Uterus (tissue), 4 donors: Measurements from ENCODE around the gene PRKG1. TPM values are rescaled to one million over a fixed set of nuclear protein-coding genes. Genes with fewer than 3 reads are reported as not detected.

ENCODE experiments used
- DNase-seq, 2 donors: peaks; one replicate each; pipeline ENCODE4 v3.0.0-alpha.2; 2019 to 2020
- H3K27ac ChIP-seq, 2 donors: fragments of 200-600 bp; sonication (generic); 1 replicate in 1 of 2; 2 replicates in 1 of 2; pipeline ENCODE4 v1.5.1; 2016 to 2018
- H3K27me3 ChIP-seq, 2 donors: fragments of 200-600 bp; sonication (generic); one replicate each; pipeline ENCODE4 v1.5.1; 2018 to 2019; ENCODE audit warnings: control low read depth in 1 of 2
- H3K36me3 ChIP-seq, 2 donors: fragments of 200-600 bp; sonication (generic); one replicate each; pipeline ENCODE4 v1.5.1; 2019; ENCODE audit warnings: control low read depth in 1 of 2
- H3K4me1 ChIP-seq, 2 donors: fragments of 200-600 bp; sonication (generic); one replicate each; pipeline ENCODE4 v1.5.1; 2018 to 2019; ENCODE audit warnings: control low read depth in 1 of 2
- H3K4me3 ChIP-seq, 2 donors: fragments of 200-600 bp; sonication (generic); 1 replicate in 1 of 2; 2 replicates in 1 of 2; pipeline ENCODE4 v1.5.1; 2018 to 2019; ENCODE audit warnings: mild to moderate bottlenecking in 1 of 2
- H3K9me3 ChIP-seq, 2 donors: fragments of 200-600 bp; sonication (generic); one replicate each; pipeline ENCODE4 v1.5.1; 2019; ENCODE audit warnings: control low read depth in 1 of 2
- POLR2A ChIP-seq, 2 donors: fragments of 450-650 bp; IDR thresholded peaks; one replicate each; pipeline ENCODE4 v1.6.1; 2016; ENCODE audit warnings: antibody characterized with exemption in 2 of 2, mild to moderate bottlenecking in 1 of 2, moderate library complexity in 1 of 2
- intact Hi-C: fragments of 100-400 bp; cut with DNase I; formaldehyde crosslinking; loops from one replicate; pipeline ENCODE4 v1.15.1; 2023; ENCODE audit warnings: low total_unique reads
- total RNA-seq, 4 donors: library from RNA; depleted of rRNA in 3 of 4; stranded (reverse); fragments of >200 nt in 3 of 4; gene quantifications; one replicate each; pipeline versions ENCODE4 v1.1.0 to v1.2.4, GENCODE V29; 2014 to 2023
- TF ChIP-seq, protein P1 (sequence below), 4 experiments: fragments of 200-600 bp in 2 of 4; fragments of 450-650 bp in 2 of 4; sonication (generic) in 2 of 4; IDR thresholded peaks; one replicate each; pipeline ENCODE4 v1.5.1; 2016 to 2019; ENCODE audit warnings: antibody characterized with exemption in 4 of 4, mild to moderate bottlenecking in 2 of 4, moderate library complexity in 1 of 4
- donor health status: DM: yes; HTN: yes; CAD: no.

PRKG1 gene
- total RNA-seq, 4 donors from 2014 or later: 32.4 to 136 (median 69.6) TPM

- Histone ChIP-seq H3K4me3 (no peak overlapping the region), H3K4me1 (no peaks in the 10 kb centered on the region), H3K36me3 (no peaks in the 10 kb centered on the region), H3K27ac (no peak overlapping the region), H3K9me3 (no peaks in the 10 kb centered on the region), H3K27me3 (no peaks in the 10 kb centered on the region)
- DNase-seq: no peak
- no peak for TF ChIP-seq POLR2A (IDR thresholded peaks at IDR 0.05)
- TF ChIP-seq, protein P1, sequence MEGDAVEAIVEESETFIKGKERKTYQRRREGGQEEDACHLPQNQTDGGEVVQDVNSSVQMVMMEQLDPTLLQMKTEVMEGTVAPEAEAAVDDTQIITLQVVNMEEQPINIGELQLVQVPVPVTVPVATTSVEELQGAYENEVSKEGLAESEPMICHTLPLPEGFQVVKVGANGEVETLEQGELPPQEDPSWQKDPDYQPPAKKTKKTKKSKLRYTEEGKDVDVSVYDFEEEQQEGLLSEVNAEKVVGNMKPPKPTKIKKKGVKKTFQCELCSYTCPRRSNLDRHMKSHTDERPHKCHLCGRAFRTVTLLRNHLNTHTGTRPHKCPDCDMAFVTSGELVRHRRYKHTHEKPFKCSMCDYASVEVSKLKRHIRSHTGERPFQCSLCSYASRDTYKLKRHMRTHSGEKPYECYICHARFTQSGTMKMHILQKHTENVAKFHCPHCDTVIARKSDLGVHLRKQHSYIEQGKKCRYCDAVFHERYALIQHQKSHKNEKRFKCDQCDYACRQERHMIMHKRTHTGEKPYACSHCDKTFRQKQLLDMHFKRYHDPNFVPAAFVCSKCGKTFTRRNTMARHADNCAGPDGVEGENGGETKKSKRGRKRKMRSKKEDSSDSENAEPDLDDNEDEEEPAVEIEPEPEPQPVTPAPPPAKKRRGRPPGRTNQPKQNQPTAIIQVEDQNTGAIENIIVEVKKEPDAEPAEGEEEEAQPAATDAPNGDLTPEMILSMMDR (IDR thresholded peaks at IDR 0.05): no peak
- intact Hi-C loops: no loop called here
Observed at GRCh38 chr10:51544933-51545332, 470.6 kb downstream of the PRKG1 start.

- H3K27ac ChIP-seq: no peak overlapping the region
- no peaks in the 10 kb centered on the region for H3K36me3 ChIP-seq
- DNase-seq: no peak
- no peak for TF ChIP-seq POLR2A (IDR thresholded peaks at IDR 0.05)
- TF ChIP-seq, protein P1 (IDR thresholded peaks at IDR 0.05): no peak
- H3K9me3 ChIP-seq: no peaks in the 10 kb centered on the region
- intact Hi-C loops: no loop called here
- H3K4me3 ChIP-seq: no peak overlapping the region
- H3K4me1 ChIP-seq: no peaks in the 10 kb centered on the region
- H3K27me3 ChIP-seq: no peaks in the 10 kb centered on the region
Observed at GRCh38 chr10:51547941-51548340, 473.7 kb downstream of the PRKG1 start.

GRCh38 chr10:51552879-51553278 lies 478.6 kb downstream of the PRKG1 start:
- Histone ChIP-seq H3K4me1 (no peaks in the 10 kb centered on the region), H3K27ac (no peak overlapping the region), H3K4me3 (no peak overlapping the region), H3K9me3 (no peaks in the 10 kb centered on the region), H3K27me3 (no peaks in the 10 kb centered on the region), H3K36me3 (no peaks in the 10 kb centered on the region)
- no peak for DNase-seq
- TF ChIP-seq, protein P1 (IDR thresholded peaks at IDR 0.05): no peak
- no peak for TF ChIP-seq POLR2A (IDR thresholded peaks at IDR 0.05)
- intact Hi-C loops: no loop called here

DNA sequence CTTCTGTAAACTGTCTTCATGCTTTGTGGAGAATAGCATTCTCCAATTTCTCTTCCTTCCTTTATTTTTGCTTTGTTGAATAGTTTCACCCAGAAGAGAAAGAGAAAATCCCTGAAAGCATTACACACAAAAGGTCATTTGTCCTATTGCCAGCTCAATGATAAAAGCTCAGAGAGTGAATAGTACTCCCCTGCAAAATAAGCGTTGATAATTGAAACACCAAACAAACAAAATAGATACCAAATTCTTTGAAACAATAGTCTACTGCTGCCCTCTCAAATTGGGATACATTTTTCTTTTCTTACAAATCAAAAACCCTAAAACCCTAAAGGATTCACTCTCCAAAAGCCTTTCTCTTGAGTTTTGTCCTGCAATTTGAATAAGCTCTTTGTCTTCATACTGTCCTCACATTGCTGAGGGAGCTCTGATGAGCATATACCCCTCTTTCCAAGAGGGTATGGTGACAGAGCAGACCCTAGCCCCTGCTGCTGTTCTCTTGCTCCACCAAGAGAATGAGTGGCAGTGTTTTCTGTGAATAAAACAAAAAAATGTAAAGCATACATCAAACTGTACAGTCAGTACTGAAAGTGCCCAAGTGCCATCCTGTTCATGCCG lies 490.7 kb downstream of the PRKG1 start:
- no peak for DNase-seq
- TF ChIP-seq, protein P1 (IDR thresholded peaks at IDR 0.05): no peak
- TF ChIP-seq POLR2A (IDR thresholded peaks at IDR 0.05): no peak
- no peak overlapping the region for H3K4me3 ChIP-seq
- intact Hi-C loops: no loop called here
- no peaks in the 10 kb centered on the region for H3K36me3 ChIP-seq
- H3K27me3 ChIP-seq: no peaks in the 10 kb centered on the region
- H3K27ac ChIP-seq: no peak overlapping the region
- no peaks in the 10 kb centered on the region for H3K4me1 ChIP-seq
- H3K9me3 ChIP-seq: no peaks in the 10 kb centered on the region

DNA sequence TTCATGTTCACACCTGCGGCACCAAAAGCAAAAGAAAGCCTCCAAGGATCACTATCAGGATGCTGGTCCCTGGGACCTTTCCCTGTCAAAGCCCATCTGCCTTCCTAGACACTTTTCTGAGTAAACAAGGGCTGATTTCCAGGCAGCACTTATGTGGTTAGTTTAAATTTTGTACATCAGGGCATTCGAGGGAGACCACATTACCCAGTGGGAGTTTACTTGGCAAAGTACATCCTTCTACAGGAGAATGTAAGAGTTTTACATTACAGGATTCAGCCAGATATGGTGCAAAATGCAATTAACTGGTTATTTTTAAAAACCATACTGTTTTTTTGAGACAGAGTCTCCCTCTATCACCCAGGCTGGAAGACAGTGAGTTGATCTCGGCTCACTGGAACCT lies 493.0 kb downstream of the PRKG1 start:
- H3K27ac ChIP-seq: no peak overlapping the region
- H3K27me3 ChIP-seq: no peaks in the 10 kb centered on the region
- H3K9me3 ChIP-seq: no peaks in the 10 kb centered on the region
- no peaks in the 10 kb centered on the region for H3K36me3 ChIP-seq
- no peak for TF ChIP-seq POLR2A (IDR thresholded peaks at IDR 0.05)
- TF ChIP-seq, protein P1 (IDR thresholded peaks at IDR 0.05): no peak
- H3K4me1 ChIP-seq: no peaks in the 10 kb centered on the region
- no peak for DNase-seq
- intact Hi-C loops: no loop called here
- H3K4me3 ChIP-seq: no peak overlapping the region
